HEK293T (cell line): ENCODE data around the gene TTC1.

Experiments
- FOXK2 ChIP-seq: fragments of 450-650 bp; IDR thresholded peaks from 2 replicates; pipeline ENCODE4 v1.6.1; 2016; ENCODE audit warnings: mild to moderate bottlenecking
- ZNF384 ChIP-seq: fragments of 450-650 bp; IDR thresholded peaks from 2 replicates; pipeline ENCODE4 v1.6.1; 2016

DNA sequence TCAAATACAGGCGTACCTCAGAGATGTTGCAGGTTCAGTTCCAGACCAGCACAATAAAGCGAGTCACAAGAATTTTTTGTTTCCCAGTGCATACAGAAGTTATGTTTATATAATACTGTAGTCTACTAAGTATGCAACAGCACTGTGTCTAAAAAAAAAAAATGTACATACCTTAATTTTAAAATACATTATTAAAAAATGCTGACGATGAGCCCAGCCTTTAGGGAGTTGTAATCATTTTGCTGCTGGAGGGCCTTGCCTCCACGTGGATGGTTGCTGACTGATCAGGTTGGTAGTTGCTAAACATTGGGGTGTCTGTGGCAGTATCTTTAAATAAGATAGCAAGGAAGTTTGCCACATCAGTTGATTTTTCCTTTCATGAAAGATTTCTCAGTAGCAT is 48.3 kb downstream of the TTC1 start:
- TF ChIP-seq ZNF384 (no peak), FOXK2 (no peak)
